Fibroblast of the aortic adventitia (primary cell): ENCODE data around the gene TMPRSS3. TPM values are rescaled to one million over a fixed set of nuclear protein-coding genes. Genes with fewer than 3 reads are reported as not detected.

Experiments used
- DNase-seq: peaks from one replicate; pipeline ENCODE4 v3.0.0-alpha.2; 2010; ENCODE audit warnings: low read depth
- H3K4me3 ChIP-seq: 2 replicates; pipeline ENCODE4 v1.5.1; 2011; ENCODE audit warnings: low read depth, mild to moderate bottlenecking, control low read depth, low read length, moderate library complexity
- total RNA-seq: library from RNA; depleted of rRNA; stranded (reverse); fragments of >200 nt; gene quantifications from 2 replicates; pipeline ENCODE4 v1.2.3, GENCODE V29; 2012; ENCODE audit warnings: low replicate concordance
- TF ChIP-seq, protein P1 (sequence below): IDR thresholded peaks from 2 replicates; pipeline ENCODE4 v1.5.1; 2011; ENCODE audit warnings: mild to moderate bottlenecking, low read length, control low read depth, inconsistent platforms; ENCODE audit not compliant: insufficient read depth

TMPRSS3 gene
- total RNA-seq, 1 donor: not detected

GRCh38 chr21:42346441-42346840 is 49.4 kb downstream of the TMPRSS3 start:
- H3K4me3 ChIP-seq: no peak overlapping the region
- no peak for DNase-seq
- TF ChIP-seq, protein P1, sequence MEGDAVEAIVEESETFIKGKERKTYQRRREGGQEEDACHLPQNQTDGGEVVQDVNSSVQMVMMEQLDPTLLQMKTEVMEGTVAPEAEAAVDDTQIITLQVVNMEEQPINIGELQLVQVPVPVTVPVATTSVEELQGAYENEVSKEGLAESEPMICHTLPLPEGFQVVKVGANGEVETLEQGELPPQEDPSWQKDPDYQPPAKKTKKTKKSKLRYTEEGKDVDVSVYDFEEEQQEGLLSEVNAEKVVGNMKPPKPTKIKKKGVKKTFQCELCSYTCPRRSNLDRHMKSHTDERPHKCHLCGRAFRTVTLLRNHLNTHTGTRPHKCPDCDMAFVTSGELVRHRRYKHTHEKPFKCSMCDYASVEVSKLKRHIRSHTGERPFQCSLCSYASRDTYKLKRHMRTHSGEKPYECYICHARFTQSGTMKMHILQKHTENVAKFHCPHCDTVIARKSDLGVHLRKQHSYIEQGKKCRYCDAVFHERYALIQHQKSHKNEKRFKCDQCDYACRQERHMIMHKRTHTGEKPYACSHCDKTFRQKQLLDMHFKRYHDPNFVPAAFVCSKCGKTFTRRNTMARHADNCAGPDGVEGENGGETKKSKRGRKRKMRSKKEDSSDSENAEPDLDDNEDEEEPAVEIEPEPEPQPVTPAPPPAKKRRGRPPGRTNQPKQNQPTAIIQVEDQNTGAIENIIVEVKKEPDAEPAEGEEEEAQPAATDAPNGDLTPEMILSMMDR: no peak

DNA sequence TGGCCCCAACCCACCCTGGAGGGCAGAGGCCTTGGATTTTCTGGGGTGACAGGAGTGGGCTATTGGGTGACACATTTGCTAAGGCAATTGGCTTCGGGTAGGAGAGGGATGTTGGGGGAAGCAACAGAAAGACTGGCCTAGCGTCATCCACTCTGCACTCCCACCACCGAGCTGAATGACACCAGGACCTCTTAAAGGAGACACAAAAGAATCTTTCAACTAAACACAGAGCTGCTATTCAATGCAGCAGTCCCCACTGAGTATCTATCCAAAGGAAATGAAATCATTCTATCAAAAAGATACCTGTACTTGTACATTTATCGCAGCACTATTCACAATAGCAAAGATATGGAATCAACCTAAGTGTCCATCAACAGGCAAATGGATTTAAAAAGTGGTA is 51.2 kb downstream of the TMPRSS3 start:
- TF ChIP-seq, protein P1: no peak
- H3K4me3 ChIP-seq: no peak overlapping the region
- DNase-seq: no peak

DNA sequence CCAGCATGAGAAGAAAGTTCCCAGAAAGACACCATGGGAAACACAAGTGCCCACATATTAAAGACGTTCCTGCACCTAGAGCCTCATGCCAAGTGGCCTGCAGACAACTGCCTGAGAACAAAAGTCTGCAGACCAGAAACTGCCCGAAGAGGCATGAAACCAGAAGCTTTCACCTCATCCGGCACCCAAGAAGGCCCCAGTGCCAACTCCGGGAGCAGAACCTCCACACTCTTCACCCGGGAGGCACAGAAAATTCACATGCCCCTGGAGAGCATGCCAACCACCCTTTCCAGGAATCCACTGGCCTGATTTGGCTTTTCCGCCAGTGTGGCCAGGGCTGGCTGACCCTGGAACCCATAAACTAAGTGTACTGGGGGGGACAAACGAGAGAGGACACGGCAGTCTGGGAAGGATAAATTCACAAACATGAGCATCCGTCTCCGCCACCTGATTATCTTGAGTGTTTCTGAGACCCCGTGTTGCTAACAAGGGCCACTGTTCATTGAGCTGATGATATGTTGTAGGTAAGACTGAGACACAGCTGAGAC is 51.8 kb downstream of the TMPRSS3 start:
- TF ChIP-seq, protein P1: no peak
- H3K4me3 ChIP-seq: no peak overlapping the region

DNA sequence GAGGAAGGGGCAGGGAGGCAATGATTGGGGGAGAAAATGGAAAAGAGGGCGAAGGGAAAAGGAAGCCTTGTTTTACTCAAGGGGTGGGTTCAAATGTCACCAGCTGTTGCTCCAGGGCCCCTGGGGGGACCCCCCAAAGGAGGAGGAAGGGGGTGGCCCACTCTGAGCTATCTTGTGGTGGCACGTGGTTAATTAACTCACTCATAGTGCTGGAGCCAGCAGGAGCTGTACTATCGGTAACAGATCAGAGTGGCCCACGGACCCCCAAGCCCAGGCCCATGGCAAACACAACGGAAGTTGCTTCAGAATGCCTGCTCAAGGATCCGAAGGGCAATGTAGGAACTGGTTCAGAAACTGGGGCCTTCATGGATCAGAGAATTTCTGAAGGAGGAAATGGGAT is 52.3 kb downstream of the TMPRSS3 start:
- H3K4me3 ChIP-seq: no peak overlapping the region
- DNase-seq: no peak
- TF ChIP-seq, protein P1: no peak

More for the DNA sequence above, 51.8 kb downstream of the TMPRSS3 start:
- no peak for DNase-seq

- TF ChIP-seq, protein P1: no peak
- H3K4me3 ChIP-seq: no peak overlapping the region
- no peak for DNase-seq
Observed at GRCh38 chr21:42343101-42343500, 52.8 kb downstream of the TMPRSS3 start.

- DNase-seq: no peak
- TF ChIP-seq, protein P1: no peak
- H3K4me3 ChIP-seq: no peak overlapping the region
Observed at GRCh38 chr21:42341776-42342542, 53.9 kb downstream of the TMPRSS3 start.
